ENCODE measurements around the gene HLA-DPB1. TPM values are rescaled to one million over a fixed set of nuclear protein-coding genes. Genes with fewer than 3 reads are reported as not detected.

Gene HLA-DPB1
- total RNA-seq, 1 donor: 9.1 TPM

DNA sequence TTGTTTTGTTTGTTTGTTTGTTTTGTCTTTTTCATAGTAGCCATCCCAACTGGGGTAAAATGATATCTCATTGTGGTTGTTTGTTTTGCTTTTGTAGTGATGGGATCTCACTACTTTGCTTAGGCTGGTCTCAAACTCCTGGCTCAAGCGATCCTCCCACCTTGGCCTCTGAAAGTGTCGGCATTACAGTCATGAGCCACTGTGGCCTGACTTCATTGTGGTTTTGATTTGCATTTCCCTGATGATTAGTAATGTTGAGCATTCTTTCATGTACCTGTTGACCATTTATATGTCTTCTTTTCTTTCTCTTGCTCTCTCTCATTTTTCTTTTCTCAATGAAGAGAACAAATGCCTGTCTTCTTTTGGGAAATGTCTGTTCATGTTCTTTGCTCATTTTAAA is 35.6 kb upstream of the HLA-DPB1 start:
- DNase-seq (ENCODE audit: low read depth): no peak
- no peak for TF ChIP-seq CTCF (IDR thresholded peaks at IDR 0.05; ENCODE audit: insufficient read depth, low read depth, low read length)
- no peak overlapping the region for H3K4me3 ChIP-seq (ENCODE audit: low read depth, low read length)

DNA sequence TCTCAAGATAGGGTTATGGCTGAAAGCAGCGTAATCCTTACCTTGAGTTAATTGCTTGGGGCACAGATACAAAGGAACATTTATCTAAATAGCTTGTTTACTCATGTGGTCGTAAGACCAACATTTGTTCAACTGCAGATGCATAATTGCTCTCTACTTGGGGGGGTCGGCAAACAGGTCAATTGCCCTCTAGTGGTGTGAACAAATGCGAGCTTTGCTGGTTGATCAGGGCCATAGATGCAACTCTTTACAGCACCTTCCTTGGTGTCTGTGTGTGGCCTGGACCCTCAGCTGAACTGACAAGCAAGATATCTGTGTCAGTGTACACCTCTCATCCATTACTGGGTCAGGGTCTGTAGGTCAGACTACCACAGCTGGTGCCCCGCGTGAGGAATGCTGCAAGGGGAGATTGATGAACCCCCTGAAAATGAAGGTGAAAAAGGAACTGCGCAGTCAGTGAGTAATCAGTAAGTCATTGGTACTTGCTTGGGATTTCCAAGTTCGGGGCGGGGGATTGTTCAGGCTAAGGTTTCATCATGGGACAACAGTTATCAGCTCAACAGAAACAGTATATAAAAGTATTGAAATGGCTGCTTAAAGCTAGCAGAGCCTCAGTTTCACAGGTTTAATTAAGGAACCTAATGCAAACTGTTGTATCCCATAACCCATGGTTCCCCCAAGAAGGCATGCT is 26.3 kb upstream of the HLA-DPB1 start:
- DNase-seq (ENCODE audit: low read depth): no peak
- peak; percentile 24 for TF ChIP-seq CTCF (IDR thresholded peaks at IDR 0.05; ENCODE audit: insufficient read depth, low read depth, low read length)
- H3K4me3 ChIP-seq (ENCODE audit: low read depth, low read length): no peak overlapping the region

GRCh38 chr6:33050014-33050810 is 25.6 kb upstream of the HLA-DPB1 start:
- DNase-seq (ENCODE audit: low read depth): no peak
- TF ChIP-seq CTCF (IDR thresholded peaks at IDR 0.05; ENCODE audit: insufficient read depth, low read depth, low read length): no peak
- H3K4me3 ChIP-seq (ENCODE audit: low read depth, low read length): no peak overlapping the region

DNA sequence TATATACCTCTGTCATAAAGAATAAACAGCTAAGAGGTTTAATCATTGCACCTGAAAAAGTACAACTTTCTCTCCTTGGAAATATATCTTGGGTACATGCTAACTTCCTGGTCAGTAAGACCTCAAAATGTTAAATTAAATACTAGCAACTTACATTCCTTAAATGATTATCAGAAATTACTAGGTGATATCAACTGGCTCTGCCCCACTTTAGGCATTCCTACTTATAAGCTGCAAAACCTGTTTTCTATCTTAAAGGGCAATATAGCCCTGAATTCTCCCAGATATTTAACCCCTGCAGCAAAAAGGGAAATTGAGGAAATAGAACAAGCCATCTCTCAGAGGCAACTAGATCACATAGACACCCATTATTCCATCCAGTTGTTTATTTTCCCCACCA is 23.2 kb upstream of the HLA-DPB1 start:
- H3K4me3 ChIP-seq (ENCODE audit: low read depth, low read length): no peak overlapping the region
- DNase-seq (ENCODE audit: low read depth): no peak
- TF ChIP-seq CTCF (IDR thresholded peaks at IDR 0.05; ENCODE audit: insufficient read depth, low read depth, low read length): no peak

DNA sequence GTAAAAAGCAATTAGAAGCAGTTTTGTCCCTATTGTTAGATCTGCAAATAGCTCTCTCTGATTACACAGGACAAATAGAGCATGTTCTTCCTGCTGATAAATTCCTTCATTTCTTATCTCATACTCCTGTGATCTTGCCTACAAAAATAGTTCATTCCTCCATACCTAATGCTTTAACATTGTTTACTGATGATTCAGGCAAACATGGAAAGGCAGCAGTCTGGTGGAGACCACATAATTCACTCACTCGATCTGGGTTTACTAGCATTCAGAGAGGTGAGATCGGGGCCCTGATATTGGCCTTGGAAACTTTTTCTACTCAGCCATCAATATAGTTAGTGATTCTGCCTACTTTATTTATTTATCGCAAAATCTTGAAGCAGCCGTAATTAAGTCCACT is 22.6 kb upstream of the HLA-DPB1 start:
- no peak for DNase-seq (ENCODE audit: low read depth)
- no peak overlapping the region for H3K4me3 ChIP-seq (ENCODE audit: low read depth, low read length)
- no peak for TF ChIP-seq CTCF (IDR thresholded peaks at IDR 0.05; ENCODE audit: insufficient read depth, low read depth, low read length)

DNA sequence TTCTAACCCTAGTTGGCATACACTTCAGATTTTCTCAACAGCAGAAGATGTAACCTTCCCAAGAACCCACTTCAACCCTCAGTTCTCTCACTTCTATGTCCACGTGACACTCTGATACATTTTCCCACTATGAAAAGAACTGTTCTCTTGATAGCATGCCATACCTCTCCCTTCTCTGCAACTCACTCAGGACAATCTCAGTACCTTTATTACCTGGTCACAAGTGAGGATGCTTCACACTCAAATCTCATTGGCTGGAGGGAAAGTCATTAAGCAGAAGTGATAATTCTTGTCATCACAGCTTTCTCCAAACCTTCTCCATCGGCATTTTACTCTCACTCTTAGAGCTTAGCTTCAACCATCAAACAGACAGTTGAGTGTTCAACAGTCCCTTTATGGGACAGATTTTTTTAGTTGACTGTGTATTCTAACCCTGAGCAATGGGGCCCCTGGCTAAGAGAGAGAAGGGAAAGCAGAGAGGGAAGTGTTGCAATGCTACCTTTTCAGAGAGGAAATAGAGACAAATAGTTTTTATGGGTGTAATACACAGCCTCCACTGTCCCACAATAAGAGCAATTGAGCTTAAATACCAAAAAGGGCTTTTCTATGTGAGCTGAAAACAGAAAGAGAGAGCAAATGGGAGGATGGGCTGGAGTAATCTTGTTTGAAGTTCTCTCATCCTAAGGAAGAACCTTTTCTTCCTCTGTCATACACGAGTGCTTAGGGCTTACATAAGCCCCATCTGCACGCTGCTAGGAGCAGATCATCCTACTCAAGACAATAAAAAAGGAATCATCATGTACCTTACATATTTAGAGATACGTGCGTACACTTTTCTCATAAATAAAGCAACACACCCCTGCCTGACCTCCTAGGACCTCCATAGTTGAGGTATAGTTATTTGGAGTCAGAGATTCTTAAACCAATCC is 18.3 kb upstream of the HLA-DPB1 start:
- no peak for TF ChIP-seq CTCF (IDR thresholded peaks at IDR 0.05; ENCODE audit: insufficient read depth, low read depth, low read length)
- no peak for DNase-seq (ENCODE audit: low read depth)

More for the DNA sequence above, 18.3 kb upstream of the HLA-DPB1 start:
- H3K4me3 ChIP-seq (ENCODE audit: low read depth, low read length): no peak overlapping the region
